GM19035 (cell line): ENCODE measurements around the gene NR1H3.
A peak's percentile ranks its signal among the peaks of the same experiment; 100 is the strongest.

Experiments
- ATAC-seq: cut with Tn5 transposase; IDR thresholded peaks from one replicate; pipeline ENCODE4 v1.9.1; 2021; ENCODE audit not compliant: unreplicated experiment

Gene NR1H3

DNA sequence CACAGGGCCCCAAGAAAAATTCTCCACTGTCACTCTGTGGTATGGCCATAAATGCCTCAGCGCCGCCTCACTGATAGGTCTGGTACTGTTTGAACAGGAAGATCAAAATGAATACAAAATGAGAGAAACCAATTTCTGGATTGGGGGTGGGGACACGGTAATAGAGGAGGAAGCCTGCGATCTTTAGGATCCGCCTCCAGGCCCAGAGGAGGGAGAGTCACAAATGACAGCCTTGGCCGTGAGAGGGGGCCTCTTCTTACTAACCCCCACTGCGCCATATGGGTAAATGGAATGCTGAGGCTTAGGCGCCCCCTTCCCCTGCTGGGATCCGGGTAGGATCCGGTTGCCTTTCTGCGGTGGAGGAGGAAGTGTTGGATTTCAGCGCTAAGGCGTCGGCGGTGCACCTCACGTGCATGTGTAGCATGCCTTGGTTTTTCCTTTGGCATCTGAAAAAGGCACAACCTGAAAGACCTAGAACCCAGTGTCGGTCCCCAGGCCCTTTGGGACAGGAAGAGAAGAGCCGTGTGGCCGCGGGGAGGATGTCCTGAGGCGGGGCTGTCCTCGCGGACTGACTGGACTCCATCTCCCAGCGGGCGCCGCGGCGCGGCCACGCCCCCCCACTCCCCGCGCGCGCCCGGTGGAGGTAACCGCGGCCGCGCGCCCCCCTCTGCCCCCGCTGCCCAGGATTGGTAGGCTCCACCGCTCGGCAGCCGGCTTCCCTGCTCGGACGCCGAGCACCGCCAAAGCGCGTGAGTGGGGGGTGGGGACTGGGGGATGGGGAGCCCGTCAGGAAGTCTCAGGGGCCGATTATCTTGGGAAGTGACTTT, 11.4 kb downstream of the NR1H3 start:
- ATAC-seq = peak; percentile 62

DNA sequence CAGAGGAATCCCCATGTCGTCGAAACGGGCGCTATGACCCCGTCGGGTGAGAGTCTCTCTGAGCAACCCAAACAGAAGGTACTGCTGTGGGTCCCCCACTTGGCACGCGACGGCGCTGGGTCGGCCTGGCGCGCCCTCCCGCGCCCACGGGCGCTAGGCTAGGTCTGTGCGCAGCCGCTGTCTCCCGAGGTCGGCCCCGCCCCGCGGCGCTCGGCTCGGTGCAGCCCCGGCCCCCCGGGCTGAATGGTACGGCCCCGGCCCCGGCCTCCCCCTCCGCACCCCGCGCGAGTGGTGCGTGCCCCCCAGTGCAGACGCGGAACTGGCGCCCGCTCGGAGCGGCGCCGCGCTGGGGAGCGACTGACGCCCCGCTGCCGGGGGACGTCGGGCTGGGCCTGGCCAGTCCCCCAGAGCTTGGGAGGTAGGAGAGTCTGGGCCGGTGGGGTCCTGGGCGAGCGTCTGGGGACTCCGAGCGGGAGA, 12.1 kb downstream of the NR1H3 start, which contains the start of gene MADD:
TSS of gene MADD (plus strand) at position 305 of the 477 bp plus-strand sequence.
- peak; percentile 75 for ATAC-seq

DNA sequence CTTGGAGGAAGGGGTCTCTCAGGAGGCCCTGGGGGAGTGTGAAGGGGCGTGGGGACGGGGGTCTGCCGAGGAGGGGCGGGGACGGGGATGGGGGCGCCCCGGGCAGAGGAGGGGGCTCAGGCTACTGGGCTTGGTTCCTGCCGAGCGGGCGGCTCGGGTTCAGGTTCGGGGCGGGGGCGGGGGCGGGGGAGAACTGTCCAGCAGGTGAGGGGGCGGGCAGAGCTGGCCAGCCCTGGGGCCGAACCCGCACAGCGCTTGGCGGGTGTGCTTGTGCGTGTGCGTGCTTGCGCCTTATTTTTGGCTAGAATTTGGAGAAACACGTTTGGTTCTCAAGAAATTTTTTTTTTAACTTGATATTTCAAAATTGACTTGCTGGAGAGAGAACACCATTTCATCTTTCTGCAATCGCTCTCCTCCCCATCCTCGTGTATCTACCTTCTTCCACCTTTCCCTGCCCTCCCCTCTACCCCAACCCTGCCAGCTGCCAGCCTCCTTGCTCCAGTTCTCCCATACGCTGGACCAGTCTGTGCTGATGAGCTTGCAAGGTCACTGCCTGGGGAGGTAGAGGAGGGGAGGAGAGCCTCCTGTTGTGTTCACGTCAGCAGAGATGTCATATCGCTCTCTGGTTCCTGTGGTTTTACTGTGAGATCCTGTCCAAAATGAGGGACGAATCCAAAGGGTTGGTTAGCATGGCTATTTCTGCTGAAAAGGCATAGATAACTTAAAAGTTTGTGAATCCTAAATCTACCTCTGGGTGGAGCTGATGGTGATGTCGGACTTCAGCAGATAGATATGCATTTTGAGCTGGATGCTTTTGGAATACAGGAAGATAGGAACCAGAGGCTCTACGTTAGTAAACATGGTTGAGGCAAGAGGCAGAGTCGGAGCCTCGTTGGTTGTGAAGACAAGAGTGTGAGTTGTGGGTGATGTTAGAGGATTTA, 12.8 kb downstream of the NR1H3 start:
- no peak for ATAC-seq

DNA sequence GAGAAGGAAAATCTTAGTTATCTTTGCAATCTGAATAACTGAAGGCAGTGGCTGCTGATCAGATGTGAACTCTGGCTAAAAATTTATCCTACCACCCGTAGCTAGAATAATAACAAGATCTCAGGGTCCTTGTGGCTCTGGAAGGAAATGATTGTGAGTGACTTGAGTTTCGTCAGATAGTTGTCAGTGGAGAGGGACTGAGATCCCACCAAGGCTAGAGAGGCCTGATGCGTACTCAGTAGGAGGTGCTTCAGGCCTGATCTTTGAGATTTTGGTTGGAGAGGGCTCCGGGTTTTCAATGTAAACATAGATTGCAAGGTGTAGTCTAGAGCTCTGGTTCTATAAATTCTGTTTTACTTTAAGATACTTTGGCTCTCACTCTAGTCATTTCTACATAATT, 13.5 kb downstream of the NR1H3 start:
- ATAC-seq = no peak

DNA sequence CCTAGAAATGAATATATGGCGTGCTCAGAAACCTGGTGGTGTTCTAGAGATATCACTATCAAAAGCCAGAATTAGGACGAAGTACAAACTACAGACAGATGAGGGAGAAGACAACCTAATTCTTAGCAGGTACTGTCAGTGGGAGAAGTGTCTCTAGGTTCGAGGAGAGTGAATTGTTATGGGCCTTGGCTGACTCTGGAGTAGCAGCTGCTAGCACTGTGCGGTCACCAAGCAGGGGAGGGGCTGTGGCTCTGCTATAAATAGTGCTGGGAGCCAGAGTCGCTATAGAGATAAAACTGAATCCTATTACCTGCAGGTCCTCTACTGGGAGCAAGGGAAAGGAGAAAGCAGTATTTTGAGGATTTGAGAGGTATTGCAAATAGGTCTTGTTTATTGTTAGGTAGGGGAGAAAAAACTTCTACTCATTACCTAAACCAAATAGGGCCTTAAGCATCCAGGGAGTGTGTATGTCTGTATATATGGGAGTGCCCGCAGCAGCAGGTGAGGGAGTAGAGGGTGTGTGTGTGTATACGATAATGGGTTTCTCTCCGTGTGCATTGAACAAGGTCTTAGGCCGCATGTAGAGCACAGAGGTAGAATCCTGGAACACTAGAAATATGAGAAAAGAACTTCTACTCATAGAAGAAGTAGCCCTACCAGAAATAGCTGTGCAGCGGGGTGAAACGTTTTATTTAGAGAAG, 14.3 kb downstream of the NR1H3 start:
- no peak for ATAC-seq

DNA sequence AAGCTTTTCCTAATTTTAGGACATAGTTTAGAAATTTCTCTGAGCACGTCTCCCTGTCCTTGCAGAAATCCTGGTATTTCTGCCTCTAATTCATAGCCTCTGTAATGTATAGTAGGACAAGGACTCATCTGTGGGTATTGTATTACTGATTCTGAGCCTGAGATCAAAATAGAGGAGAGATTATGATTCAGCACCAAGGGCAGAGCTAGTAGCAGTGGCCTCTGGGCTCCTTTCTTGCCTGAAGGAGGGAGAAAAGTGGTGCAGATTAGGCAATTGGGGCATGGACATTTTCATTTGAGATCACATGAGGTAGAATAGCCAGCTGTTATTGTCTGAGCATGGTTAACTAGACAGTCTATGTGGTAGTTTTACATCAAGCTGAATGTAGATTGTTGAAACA, 14.9 kb downstream of the NR1H3 start:
- no peak for ATAC-seq

DNA sequence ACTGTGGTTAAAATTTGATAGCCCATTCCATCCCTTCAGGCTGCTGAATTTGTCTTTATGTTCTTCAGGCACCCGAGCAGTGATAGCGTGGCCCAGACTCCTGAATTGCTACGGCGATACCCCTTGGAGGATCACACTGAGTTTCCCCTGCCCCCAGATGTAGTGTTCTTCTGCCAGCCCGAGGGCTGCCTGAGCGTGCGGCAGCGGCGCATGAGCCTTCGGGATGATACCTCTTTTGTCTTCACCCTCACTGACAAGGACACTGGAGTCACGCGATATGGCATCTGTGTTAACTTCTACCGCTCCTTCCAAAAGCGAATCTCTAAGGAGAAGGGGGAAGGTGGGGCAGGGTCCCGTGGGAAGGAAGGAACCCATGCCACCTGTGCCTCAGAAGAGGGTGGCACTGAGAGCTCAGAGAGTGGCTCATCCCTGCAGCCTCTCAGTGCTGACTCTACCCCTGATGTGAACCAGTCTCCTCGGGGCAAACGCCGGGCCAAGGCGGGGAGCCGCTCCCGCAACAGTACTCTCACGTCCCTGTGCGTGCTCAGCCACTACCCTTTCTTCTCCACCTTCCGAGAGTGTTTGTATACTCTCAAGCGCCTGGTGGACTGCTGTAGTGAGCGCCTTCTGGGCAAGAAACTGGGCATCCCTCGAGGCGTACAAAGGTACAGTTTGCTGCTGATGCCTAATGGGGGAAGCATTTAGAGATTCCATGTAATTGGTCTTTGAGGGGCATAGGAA, 16.9 kb downstream of the NR1H3 start:
- ATAC-seq = no peak

DNA sequence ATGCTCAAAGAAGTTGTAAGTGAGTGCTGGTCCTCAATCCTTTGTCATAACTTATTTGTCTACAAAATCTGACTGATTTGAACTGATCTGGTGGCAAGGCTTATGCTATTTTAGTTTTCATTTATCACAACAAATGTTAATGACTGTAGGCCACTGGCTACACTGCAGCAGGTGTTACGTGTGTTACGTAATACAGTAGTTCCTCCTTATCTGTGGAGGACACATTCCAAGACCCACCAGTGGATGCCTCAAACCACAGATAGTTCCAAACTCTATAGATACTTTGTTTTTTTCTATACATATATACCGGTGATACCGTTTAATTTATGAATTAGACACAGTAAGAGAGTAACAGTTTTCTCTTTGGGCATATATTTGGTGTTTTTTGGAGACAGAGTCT, 19.1 kb downstream of the NR1H3 start:
- ATAC-seq = no peak

DNA sequence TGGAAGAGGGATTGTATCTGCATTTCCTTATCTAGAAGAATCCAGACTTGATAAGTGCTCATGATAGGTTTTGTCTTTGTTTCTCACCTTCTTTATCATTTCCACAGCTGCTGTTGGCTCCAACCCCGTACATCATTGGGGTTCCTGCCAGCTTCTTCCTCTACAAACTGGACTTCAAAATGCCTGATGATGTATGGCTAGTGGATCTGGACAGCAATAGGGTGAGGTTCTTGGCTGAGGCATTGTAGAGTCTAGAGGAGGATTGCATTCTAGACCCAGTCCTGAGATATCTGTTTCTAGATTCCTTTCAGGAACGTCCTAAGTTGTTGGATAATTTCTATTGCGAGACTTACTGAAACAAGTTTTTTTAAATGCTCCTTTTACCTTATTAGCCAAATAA, 20.3 kb downstream of the NR1H3 start:
- ATAC-seq = no peak

DNA sequence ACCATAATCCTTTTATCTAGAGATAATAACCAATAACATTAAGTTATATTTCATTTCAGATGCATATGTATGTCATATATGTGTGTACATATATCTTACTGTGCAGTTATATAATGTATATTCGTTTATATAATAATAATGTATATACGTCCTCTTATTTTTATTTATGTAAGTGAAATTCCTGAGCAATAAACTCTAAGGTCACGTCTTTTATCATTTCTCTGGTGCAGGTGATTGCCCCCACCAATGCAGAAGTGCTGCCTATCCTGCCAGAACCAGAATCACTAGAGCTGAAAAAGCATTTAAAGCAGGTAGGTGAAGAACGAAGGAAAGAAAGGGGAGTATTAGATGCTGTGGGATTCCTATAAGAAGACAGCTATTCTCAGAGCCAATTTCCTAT, 21.0 kb downstream of the NR1H3 start:
- no peak for ATAC-seq

DNA sequence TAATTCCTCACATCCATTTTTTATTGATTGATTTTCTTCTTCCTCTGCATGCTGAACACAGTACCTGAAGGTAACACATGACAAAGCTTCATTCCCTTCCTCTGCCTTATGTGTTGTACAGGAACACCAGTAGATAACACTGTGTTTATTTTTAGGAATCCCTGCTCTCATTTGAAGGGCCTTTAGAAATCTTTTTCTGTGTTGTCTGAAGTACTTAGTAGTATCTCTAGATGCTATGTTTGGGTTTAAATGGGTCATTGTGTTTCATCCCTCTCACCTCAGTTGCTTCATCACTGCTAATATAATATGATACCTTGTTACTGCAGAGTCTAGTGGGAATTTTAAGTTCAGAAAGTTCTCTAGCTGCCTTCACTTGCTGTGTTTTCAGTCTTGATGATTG, 22.3 kb downstream of the NR1H3 start:
- ATAC-seq = no peak

DNA sequence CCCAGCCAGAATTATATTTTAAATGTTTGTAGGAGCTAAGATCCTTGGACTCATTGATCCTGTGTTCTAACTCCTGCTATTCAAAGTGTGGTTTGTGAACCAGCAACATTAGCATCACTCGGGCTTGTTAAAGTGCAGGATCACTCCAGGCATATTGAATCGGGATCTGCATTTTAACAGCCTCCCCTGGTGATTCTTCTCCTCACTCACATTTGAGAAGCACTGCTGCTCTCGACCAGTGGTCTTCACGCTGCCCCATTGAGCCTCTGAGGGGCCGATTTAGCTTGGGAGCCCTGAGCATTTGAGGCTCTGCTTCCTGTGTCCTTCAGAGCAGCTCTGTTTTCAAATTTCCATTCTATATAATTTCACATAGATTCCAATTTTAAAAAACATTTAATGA, 23.1 kb downstream of the NR1H3 start:
- ATAC-seq = no peak

DNA sequence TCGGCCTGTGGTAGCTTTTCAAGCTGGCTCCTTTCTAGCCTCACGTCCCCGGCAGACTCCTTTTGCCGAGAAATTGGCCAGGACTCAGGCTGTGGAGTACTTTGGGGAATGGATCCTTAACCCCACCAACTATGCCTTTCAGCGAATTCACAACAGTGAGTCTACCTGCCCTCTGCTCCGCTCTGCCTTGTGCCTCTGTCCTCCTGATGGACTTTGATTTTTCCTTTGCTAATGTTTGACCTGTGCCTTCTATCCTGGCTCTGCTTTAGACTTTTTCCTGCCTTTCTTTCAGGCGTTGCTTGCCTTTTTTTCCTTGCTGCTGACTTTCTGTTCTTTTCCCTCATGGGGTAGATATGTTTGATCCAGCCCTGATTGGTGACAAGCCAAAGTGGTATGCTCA, 24.7 kb downstream of the NR1H3 start:
- no peak for ATAC-seq

DNA sequence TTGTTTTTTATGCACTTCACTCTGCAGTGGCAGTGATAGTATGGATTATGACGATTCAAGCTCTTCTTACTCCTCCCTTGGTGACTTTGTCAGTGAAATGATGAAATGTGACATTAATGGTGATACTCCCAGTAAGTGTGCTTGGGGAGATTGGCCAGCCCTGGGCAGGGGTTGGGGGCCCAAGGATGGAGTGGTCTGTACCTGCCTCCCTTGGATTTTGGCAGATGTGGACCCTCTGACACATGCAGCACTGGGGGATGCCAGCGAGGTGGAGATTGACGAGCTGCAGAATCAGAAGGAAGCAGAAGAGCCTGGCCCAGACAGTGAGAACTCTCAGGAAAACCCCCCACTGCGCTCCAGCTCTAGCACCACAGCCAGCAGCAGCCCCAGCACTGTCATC, 26.4 kb downstream of the NR1H3 start:
- no peak for ATAC-seq

DNA sequence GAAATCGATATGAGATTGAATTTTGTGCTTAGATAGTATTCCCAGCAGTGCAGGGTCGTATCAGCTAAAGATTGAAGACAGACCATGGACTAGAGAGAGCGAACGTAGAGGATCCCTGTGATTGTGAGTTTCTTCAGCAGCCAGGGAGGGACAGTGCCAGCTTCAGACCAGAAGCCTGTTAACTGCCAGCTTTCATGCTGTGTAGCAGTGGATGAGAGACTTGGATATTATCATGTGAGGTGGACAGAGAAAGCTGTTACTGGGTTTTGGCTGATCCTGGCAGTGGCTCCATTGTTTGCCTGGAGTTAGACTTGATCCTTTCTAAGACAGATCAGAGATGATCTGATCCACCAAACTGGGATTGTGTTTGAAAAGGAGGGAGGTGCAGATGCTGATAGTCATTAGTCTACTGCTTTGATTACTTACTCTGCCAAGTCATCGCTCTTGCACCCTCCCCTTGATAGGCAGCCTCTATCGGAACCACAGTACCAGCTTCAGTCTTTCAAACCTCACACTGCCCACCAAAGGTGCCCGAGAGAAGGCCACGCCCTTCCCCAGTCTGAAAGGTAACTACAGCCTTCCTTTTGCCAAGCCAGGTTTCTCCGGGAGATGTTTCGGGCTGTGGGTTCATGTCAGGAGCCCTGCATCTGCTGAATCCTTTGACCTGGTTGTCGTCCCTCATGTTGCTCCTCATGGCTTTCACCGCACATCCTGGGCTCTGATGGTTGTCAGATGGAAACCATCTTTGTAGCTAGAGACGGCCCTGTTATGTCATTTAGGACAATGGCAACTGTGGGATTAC, 28.4 kb downstream of the NR1H3 start:
- no peak for ATAC-seq

DNA sequence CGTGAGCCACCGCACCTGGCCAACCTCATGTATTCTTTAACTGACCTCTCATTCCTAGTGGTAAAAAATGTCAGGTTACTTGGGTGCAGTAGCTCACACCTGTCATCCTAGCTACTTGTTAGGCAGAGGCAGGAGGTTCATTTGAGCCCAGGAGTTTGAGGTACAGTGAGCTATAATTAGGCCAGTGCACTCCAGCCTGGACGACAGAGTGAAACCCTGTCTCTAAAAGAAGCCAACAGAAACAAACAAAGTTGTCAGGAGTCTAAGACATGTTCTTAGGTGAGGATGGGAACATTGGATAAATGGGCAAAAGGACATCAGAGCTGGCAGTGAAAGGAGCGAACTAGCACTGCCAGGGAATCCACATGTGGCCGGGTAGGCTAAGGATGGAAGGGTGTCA, 30.3 kb downstream of the NR1H3 start:
- no peak for ATAC-seq

DNA sequence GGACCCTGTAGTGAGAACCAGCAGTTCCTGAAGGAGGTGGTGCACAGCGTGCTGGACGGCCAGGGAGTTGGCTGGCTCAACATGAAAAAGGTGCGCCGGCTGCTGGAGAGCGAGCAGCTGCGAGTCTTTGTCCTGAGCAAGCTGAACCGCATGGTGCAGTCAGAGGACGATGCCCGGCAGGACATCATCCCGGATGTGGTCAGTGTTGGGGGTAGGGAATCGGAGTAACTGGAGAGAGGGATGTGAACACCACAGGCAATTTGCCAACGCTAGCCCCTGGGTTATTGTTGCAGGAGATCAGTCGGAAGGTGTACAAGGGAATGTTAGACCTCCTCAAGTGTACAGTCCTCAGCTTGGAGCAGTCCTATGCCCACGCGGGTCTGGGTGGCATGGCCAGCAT, 32.1 kb downstream of the NR1H3 start:
- ATAC-seq = no peak

DNA sequence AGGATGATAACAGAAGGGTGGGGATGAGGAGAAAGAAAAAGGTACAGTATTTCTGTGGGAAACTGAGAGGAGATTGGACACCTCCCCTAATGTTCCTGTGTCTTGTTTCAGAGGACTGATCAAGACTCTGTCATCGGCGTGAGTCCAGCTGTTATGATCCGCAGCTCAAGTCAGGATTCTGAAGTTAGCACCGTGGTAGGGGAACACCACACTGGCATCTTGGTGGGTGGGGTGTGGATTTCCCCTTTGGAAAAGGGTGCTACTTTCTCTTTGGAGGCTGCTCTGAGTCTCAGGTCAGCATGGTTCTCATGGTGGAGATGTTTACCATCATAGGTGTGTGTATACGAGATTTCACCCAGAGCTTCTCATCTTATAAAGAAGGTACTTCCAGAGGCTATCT, 37.6 kb downstream of the NR1H3 start:
- no peak for ATAC-seq

DNA sequence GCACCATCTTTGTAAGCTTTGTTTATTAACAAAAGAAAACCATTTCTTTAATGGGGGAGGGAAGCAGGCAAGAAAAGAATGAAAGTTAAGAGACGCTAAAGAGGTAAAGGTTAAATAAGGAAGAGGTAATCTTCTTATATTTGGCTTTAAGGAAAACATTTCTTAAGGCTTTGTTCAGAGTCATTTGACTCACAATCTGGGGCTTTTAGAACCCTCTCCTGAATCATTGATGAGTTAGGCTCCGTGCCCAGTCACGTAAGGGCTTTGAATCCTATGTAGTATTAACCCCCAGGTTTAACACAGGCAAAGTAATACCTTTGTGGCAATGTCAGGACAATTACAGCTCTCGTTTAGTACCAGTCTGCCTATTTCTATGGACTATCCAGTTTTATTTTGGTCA, 38.2 kb downstream of the NR1H3 start:
- ATAC-seq = no peak

DNA sequence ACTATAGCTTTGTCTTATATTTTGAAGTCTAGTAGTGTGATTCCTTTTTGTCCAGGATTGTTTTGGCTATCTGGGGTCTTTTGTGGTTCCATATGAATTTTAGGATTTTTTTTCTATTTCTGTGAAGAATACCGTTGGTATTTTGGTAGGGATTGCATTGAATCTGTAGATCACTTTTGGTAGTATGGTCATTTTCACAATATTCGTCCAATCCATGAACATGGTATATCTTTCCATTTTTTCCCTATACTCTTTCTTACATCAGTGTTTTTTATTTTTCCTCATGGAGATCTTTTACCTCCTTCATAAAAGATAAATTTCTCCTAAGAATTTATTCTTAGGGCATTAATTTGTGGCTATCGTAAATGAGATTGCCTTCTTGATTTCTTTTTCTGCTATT, 41.3 kb downstream of the NR1H3 start:
- ATAC-seq = no peak
